Neural cell (in vitro differentiated cells): ENCODE measurements around the gene COL4A1. TPM values are rescaled to one million over a fixed set of nuclear protein-coding genes. Genes with fewer than 3 reads are reported as not detected.

ENCODE experiments used
- H2AFZ ChIP-seq: fragments of 200-600, 300-800 bp; sonication (generic), shearing (Covaris generic); 2 replicates; pipeline ENCODE4 v1.6.0; 2014; ENCODE audit warnings: low read depth, mild to moderate bottlenecking, antibody characterized with exemption, low read length, moderate library complexity
- H3F3A ChIP-seq: fragments of 200-600 bp; shearing (Covaris generic); 2 replicates; pipeline ENCODE4 v1.6.1; 2016; ENCODE audit warnings: mild to moderate bottlenecking, moderate library complexity, mixed read lengths, antibody characterized with exemption, low read length; ENCODE audit not compliant: insufficient read depth, poor library complexity, severe bottlenecking
- H3K27ac ChIP-seq: fragments of 200-600, 300-800 bp; sonication (generic), shearing (Covaris generic); 2 replicates; pipeline ENCODE4 v1.5.1; 2014; ENCODE audit warnings: mild to moderate bottlenecking, low read length, moderate library complexity
- H3K27me3 ChIP-seq: fragments of 300-800, 200-600 bp; sonication (generic), shearing (Covaris generic); 2 replicates; pipeline ENCODE4 v1.6.0; 2014; ENCODE audit warnings: mild to moderate bottlenecking, low read depth, low read length, moderate library complexity; ENCODE audit not compliant: insufficient read depth
- H3K36me3 ChIP-seq: fragments of 300-800, 200-600 bp; sonication (generic), shearing (Covaris generic); 2 replicates; pipeline ENCODE4 v1.5.1; 2014; ENCODE audit warnings: mild to moderate bottlenecking, antibody characterized with exemption, low read length, moderate library complexity; ENCODE audit not compliant: insufficient read depth
- H3K4me2 ChIP-seq: fragments of 300-800, 200-600 bp; sonication (generic), shearing (Covaris generic); 2 replicates; pipeline ENCODE4 v1.6.0; 2014; ENCODE audit warnings: mild to moderate bottlenecking, low read length
- H3K4me3 ChIP-seq: fragments of 300-800, 200-600 bp; sonication (generic), shearing (Covaris generic); 2 replicates; pipeline ENCODE4 v1.5.1; 2014; ENCODE audit warnings: mild to moderate bottlenecking, low read length, moderate library complexity
- H3K79me2 ChIP-seq: fragments of 200-600 bp; shearing (Covaris generic); replicated peaks from 2 replicates; pipeline ENCODE4 v1.6.0; 2014; ENCODE audit warnings: mild to moderate bottlenecking, low read length, moderate library complexity; ENCODE audit not compliant: insufficient read depth
- H3K9ac ChIP-seq: fragments of 300-800, 200-600 bp; sonication (generic), shearing (Covaris generic); 2 replicates; pipeline ENCODE4 v1.6.1; 2016; ENCODE audit warnings: mild to moderate bottlenecking, low read length, mixed read lengths
- H3K9me2 ChIP-seq: fragments of 200-600 bp; shearing (Covaris generic); 2 replicates; pipeline ENCODE4 v1.6.1; 2016; ENCODE audit warnings: mild to moderate bottlenecking, low read length, mixed read lengths; ENCODE audit not compliant: insufficient read depth
- H3K9me3 ChIP-seq: fragments of 200-600, 300-800 bp; sonication (generic), shearing (Covaris generic); 2 replicates; pipeline ENCODE4 v1.6.1; 2016; ENCODE audit warnings: mild to moderate bottlenecking, mixed run types, low read length, moderate library complexity, mixed read lengths
- H4K20me1 ChIP-seq: fragments of 200-600 bp; shearing (Covaris generic); 2 replicates; pipeline ENCODE4 v1.6.1; 2016; ENCODE audit warnings: mild to moderate bottlenecking, mixed run types; ENCODE audit not compliant: insufficient read depth
- CTCF ChIP-seq: fragments of 450-650 bp; IDR thresholded peaks from 2 replicates; pipeline ENCODE4 v1.5.1; 2014; ENCODE audit warnings: antibody characterized with exemption, mild to moderate bottlenecking, moderate library complexity; ENCODE audit not compliant: poor library complexity, severe bottlenecking
- EP300 ChIP-seq: fragments of 450-650 bp; conservative IDR thresholded peaks from 2 replicates; pipeline ENCODE4 v1.6.1; 2014; ENCODE audit warnings: antibody characterized with exemption, mild to moderate bottlenecking, moderate library complexity; ENCODE audit not compliant: poor library complexity, severe bottlenecking
- EZH2 ChIP-seq: fragments of 200-600, 300-800 bp; shearing (Covaris generic), sonication (generic); IDR thresholded peaks from 2 replicates; pipeline ENCODE4 v1.6.1; 2014; ENCODE audit warnings: antibody characterized with exemption, low read length, borderline replicate concordance, mild to moderate bottlenecking; ENCODE audit not compliant: insufficient read depth, poor library complexity, severe bottlenecking
- MXI1 ChIP-seq: fragments of 450-650 bp; conservative IDR thresholded peaks from 2 replicates; pipeline ENCODE4 v1.6.1; 2014; ENCODE audit warnings: antibody characterized with exemption, mild to moderate bottlenecking; ENCODE audit not compliant: poor library complexity, severe bottlenecking
- POLR2AphosphoS5 ChIP-seq: IDR thresholded peaks from 2 replicates; pipeline ENCODE4 v1.6.1; 2012
- RAD21 ChIP-seq: fragments of 450-650 bp; conservative IDR thresholded peaks from 2 replicates; pipeline ENCODE4 v1.6.1; 2014; ENCODE audit warnings: antibody characterized with exemption, mild to moderate bottlenecking, moderate library complexity
- SMC3 ChIP-seq: fragments of 450-650 bp; conservative IDR thresholded peaks from 2 replicates; pipeline ENCODE4 v1.6.1; 2014; ENCODE audit warnings: antibody characterized with exemption, mild to moderate bottlenecking, moderate library complexity; ENCODE audit not compliant: poor library complexity
- TAF1 ChIP-seq: IDR thresholded peaks from 2 replicates; pipeline ENCODE4 v1.6.1; 2012; ENCODE audit warnings: low read depth
- polyA plus RNA-seq: library from polyadenylated mRNA; depleted of rRNA; stranded (reverse); fragments of >200 nt; gene quantifications from 2 replicates; pipeline ENCODE4 v1.2.3, GENCODE V29; 2014
- TF ChIP-seq, protein P1 (sequence below): IDR thresholded peaks from 2 replicates; pipeline ENCODE4 v1.6.1; 2012; ENCODE audit warnings: borderline replicate concordance

Gene COL4A1
- polyA plus RNA-seq, 1 donor from 2014 or later: 13.1 TPM

- Histone ChIP-seq H3F3A (no peaks in the 10 kb centered on the region), H3K27ac (no peak overlapping the region), H3K36me3 (no peaks in the 10 kb centered on the region), H3K27me3 (no peaks in the 10 kb centered on the region), H3K4me2 (no peak overlapping the region), H4K20me1 (no peaks in the 10 kb centered on the region), H3K9ac (no peak overlapping the region), H3K79me2 (no peaks in the 10 kb centered on the region), H3K9me2 (no peaks in the 10 kb centered on the region), H3K9me3 (no peaks in the 10 kb centered on the region), H3K4me3 (no peak overlapping the region), H2AFZ (no peak overlapping the region)
- TF ChIP-seq EZH2 (no peak), SMC3 (no peak), MXI1 (no peak), TAF1 (no peak), CTCF (no peak), EP300 (no peak)
These were observed 119.3 kb downstream of the COL4A1 start for GRCh38 chr13:110187641-110188161.

DNA sequence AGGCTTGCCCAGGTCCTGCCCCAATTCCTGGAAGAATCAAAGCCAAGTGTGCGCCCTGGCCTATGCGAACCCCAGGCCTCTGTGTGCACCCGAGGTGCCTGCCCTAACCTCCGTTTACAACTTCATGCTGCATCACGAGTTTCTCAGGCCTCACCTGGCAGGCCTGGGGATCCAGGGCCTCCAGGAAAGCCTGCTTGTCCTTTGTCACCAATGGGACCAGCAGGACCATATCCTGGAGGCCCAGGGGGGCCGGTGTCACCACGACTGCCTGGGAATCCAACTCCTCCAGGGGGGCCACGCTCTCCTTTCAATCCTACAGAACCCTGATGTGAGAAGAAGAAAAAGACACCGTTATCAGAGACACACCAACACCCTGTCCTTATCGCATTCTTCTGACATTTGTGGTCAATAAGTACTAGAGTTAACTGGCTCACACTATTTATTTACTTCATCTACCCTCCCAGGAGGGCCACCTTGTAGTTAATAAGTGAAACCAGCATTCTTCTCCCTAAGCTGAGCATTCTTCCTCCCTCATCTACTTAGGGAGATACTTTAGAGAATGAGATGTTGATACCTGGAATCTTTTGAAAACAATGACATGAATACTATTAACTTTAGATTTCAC is 120.6 kb downstream of the COL4A1 start:
- H3K79me2 ChIP-seq: no peaks in the 10 kb centered on the region
- no peak overlapping the region for H3K27ac ChIP-seq
- H3F3A ChIP-seq: no peaks in the 10 kb centered on the region
- no peaks in the 10 kb centered on the region for H3K36me3 ChIP-seq
- no peaks in the 10 kb centered on the region for H4K20me1 ChIP-seq
- no peaks in the 10 kb centered on the region for H3K9me3 ChIP-seq
- no peaks in the 10 kb centered on the region for H3K27me3 ChIP-seq
- no peak overlapping the region for H2AFZ ChIP-seq
- no peaks in the 10 kb centered on the region for H3K9me2 ChIP-seq
- H3K4me2 ChIP-seq: no peak overlapping the region
- H3K4me3 ChIP-seq: no peak overlapping the region
- no peak overlapping the region for H3K9ac ChIP-seq
- TF ChIP-seq SMC3 (no peak), RAD21 (no peak), POLR2AphosphoS5 (no peak), MXI1 (no peak), EP300 (no peak), TAF1 (no peak), CTCF (no peak), EZH2 (no peak)
- TF ChIP-seq, protein P1, sequence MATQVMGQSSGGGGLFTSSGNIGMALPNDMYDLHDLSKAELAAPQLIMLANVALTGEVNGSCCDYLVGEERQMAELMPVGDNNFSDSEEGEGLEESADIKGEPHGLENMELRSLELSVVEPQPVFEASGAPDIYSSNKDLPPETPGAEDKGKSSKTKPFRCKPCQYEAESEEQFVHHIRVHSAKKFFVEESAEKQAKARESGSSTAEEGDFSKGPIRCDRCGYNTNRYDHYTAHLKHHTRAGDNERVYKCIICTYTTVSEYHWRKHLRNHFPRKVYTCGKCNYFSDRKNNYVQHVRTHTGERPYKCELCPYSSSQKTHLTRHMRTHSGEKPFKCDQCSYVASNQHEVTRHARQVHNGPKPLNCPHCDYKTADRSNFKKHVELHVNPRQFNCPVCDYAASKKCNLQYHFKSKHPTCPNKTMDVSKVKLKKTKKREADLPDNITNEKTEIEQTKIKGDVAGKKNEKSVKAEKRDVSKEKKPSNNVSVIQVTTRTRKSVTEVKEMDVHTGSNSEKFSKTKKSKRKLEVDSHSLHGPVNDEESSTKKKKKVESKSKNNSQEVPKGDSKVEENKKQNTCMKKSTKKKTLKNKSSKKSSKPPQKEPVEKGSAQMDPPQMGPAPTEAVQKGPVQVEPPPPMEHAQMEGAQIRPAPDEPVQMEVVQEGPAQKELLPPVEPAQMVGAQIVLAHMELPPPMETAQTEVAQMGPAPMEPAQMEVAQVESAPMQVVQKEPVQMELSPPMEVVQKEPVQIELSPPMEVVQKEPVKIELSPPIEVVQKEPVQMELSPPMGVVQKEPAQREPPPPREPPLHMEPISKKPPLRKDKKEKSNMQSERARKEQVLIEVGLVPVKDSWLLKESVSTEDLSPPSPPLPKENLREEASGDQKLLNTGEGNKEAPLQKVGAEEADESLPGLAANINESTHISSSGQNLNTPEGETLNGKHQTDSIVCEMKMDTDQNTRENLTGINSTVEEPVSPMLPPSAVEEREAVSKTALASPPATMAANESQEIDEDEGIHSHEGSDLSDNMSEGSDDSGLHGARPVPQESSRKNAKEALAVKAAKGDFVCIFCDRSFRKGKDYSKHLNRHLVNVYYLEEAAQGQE: no peak
